GM19043 (cell line): ENCODE results near the gene ZNF569.
"Not testable (repeated sequence)": the region's sequence is repeated elsewhere in the genome, so short reads cannot be mapped to it uniquely, and the experiment has no call there.

ENCODE experiments used
- ATAC-seq: cut with Tn5 transposase; IDR thresholded peaks from one replicate; pipeline ENCODE4 v1.9.1; 2021; ENCODE audit warnings: low read depth; ENCODE audit not compliant: unreplicated experiment

ZNF569 gene

GRCh38 chr19:37403403-37403802 is 63.8 kb downstream of the ZNF569 start:
- no peak for ATAC-seq

DNA sequence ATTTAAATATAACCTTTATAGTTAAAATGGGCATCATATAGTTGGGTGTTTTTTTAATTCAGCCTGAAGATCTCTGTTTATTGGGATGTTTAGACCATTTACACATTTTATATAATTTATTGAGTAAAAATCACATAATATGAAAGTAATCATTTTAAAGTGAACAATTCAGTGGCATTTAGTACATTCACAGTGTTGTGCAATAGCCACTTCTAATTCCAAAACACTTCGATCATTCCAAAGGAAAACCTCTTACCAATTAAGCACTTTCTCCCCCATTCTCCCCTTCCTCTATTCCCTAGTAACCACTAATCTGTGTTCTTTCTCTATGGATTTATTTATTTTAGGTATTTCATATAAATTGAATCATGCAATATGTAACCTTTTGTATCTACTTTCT is 66.2 kb downstream of the ZNF569 start:
- ATAC-seq: no peak

GRCh38 chr19:37391399-37391798 is 75.8 kb downstream of the ZNF569 start:
- not testable (repeated sequence) for ATAC-seq

DNA sequence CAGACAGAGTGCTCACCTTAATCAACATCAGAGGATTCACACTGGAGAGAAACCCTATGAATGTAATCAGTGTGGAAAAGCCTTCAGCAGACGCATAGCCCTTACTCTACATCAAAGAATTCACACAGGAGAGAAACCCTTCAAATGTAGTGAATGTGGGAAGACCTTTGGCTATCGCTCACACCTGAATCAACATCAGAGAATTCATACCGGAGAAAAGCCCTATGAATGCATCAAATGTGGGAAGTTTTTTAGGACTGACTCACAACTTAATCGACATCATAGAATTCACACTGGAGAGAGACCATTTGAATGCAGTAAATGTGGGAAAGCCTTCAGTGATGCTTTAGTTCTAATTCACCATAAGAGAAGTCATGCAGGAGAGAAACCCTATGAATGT is 78.0 kb downstream of the ZNF569 start:
- no peak for ATAC-seq

- ATAC-seq: peak; percentile 95
Observed at GRCh38 chr19:37370880-37371661, 96.2 kb downstream of the ZNF569 start, which contains the start of gene ZNF527. Gene ZNF527 (plus strand): TSS chr19:37371099. CDS start chr19:37374199, 3,100 bp downstream.

GRCh38 chr19:37370386-37370879 is 96.8 kb downstream of the ZNF569 start:
- ATAC-seq: peak; percentile 10

DNA sequence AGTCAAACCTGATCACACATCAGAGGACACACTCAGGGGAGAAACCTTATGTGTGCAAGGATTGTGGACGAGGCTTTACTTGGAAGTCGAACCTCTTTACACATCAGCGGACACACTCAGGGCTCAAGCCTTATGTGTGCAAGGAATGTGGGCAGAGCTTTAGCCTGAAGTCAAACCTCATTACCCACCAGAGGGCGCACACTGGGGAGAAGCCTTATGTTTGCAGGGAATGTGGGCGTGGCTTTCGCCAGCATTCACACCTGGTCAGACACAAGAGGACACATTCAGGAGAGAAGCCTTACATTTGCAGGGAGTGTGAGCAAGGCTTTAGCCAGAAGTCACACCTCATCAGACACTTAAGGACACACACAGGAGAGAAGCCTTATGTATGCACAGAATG is 104.5 kb downstream of the ZNF569 start:
- ATAC-seq: no peak

- no peak for ATAC-seq
Observed at GRCh38 chr19:37361994-37362393, 105.2 kb downstream of the ZNF569 start.
